WTC11 (cell line): ENCODE results near the gene MEDAG. TPM values are rescaled to one million over a fixed set of nuclear protein-coding genes. Genes with fewer than 3 reads are reported as not detected.

Experiments
- ATAC-seq: fragments of 200-7000 bp; cut with Tn5 transposase; 2 replicates; pipeline ENCODE4 v1.10.0; 2021; ENCODE audit warnings: mild to moderate bottlenecking, moderate library complexity
- CTCF ChIA-PET: fragments of 300-600 bp; sonication (Branson Sonifier 250); formaldehyde crosslinking; loops from one replicate; lab custom pipeline; 2021; ENCODE audit warnings: antibody characterized with exemption; lab: Charles Lee
- POLR2A ChIA-PET: fragments of 350-600 bp; sonication (Branson Sonifier 250); formaldehyde crosslinking; loops from one replicate; lab custom pipeline; 2021; ENCODE audit warnings: antibody characterized with exemption; lab: Charles Lee
- DNase-seq: peaks from one replicate; pipeline ENCODE4 v3.0.0; 2021; ENCODE audit warnings: low spot score
- H3K27ac Mint-ChIP-seq: 2 replicates; pipeline ENCODE4 v1.8.0; 2021; ENCODE audit warnings: mixed read lengths
- H3K27me3 Mint-ChIP-seq: 2 replicates; pipeline ENCODE4 v1.8.0; 2021; ENCODE audit warnings: low read depth, mild to moderate bottlenecking, moderate library complexity, mixed read lengths
- H3K36me3 Mint-ChIP-seq: 2 replicates; pipeline ENCODE4 v1.8.0; 2021; ENCODE audit warnings: mixed read lengths
- H3K4me1 Mint-ChIP-seq: 2 replicates; pipeline ENCODE4 v1.8.0; 2022; ENCODE audit warnings: mixed read lengths
- H3K4me3 Mint-ChIP-seq: 2 replicates; pipeline ENCODE4 v1.8.0; 2021; ENCODE audit warnings: mild to moderate bottlenecking, moderate library complexity, mixed read lengths
- H3K9me3 Mint-ChIP-seq: 2 replicates; pipeline ENCODE4 v1.8.0; 2021; ENCODE audit warnings: mixed read lengths
- ARID4B ChIP-seq: sonication (generic); formaldehyde crosslinking; IDR thresholded peaks from 2 replicates; pipeline ENCODE4 v1.8.0; 2023; ENCODE audit warnings: missing genetic modification reagents, mild to moderate bottlenecking, borderline replicate concordance
- EMX1 ChIP-seq: fragments of 250-450 bp; sonication (Bioruptor Pico); IDR thresholded peaks from 2 replicates; pipeline ENCODE4 v1.8.0; 2021; ENCODE audit warnings: mild to moderate bottlenecking
- MYBL2 ChIP-seq: sonication (generic); formaldehyde crosslinking; IDR thresholded peaks from 2 replicates; pipeline ENCODE4 v1.8.1; 2023; ENCODE audit warnings: mild to moderate bottlenecking, moderate library complexity, missing genetic modification reagents
- NFYB ChIP-seq: sonication (generic); formaldehyde crosslinking; conservative IDR thresholded peaks from 2 replicates; pipeline ENCODE4 v1.8.0; 2022; ENCODE audit warnings: low read depth, missing genetic modification reagents
- NR3C1 ChIP-seq: sonication (generic); formaldehyde crosslinking; conservative IDR thresholded peaks from 2 replicates; pipeline ENCODE4 v1.8.1; 2023; ENCODE audit warnings: low read depth, mild to moderate bottlenecking, missing genetic modification reagents
- SMAD4 ChIP-seq: sonication (generic); formaldehyde crosslinking; IDR thresholded peaks from 2 replicates; pipeline ENCODE4 v1.8.0; 2022; ENCODE audit warnings: mild to moderate bottlenecking, missing genetic modification reagents
- TP53 ChIP-seq: sonication (generic); formaldehyde crosslinking; IDR thresholded peaks from 2 replicates; pipeline ENCODE4 v1.8.1; 2023; ENCODE audit warnings: mild to moderate bottlenecking, missing genetic modification reagents
- ZNF317 ChIP-seq: sonication (generic); formaldehyde crosslinking; IDR thresholded peaks from 2 replicates; pipeline ENCODE4 v1.8.1; 2023; ENCODE audit warnings: low read depth, mild to moderate bottlenecking, moderate library complexity, missing genetic modification reagents, borderline replicate concordance
- ZNF423 ChIP-seq: fragments of 250-450 bp; sonication (Bioruptor Pico); IDR thresholded peaks from 2 replicates; pipeline ENCODE4 v2.1.2; 2022; ENCODE audit warnings: mild to moderate bottlenecking, moderate library complexity
- total RNA-seq: library from RNA; stranded (reverse); gene quantifications from 3 replicates; pipeline ENCODE4 v1.2.3, GENCODE V29; 2021
- TF ChIP-seq, protein P1 (sequence below): sonication (generic); formaldehyde crosslinking; IDR thresholded peaks from 2 replicates; pipeline ENCODE4 v1.8.0; 2022; ENCODE audit warnings: mild to moderate bottlenecking, missing genetic modification reagents
- TF ChIP-seq, protein P2 (sequence below): sonication (generic); formaldehyde crosslinking; IDR thresholded peaks from 2 replicates; pipeline ENCODE4 v1.8.1; 2022; ENCODE audit warnings: low read depth, mild to moderate bottlenecking, moderate library complexity, missing genetic modification reagents, borderline replicate concordance
- TF ChIP-seq, protein P3 (sequence below): sonication (generic); formaldehyde crosslinking; IDR thresholded peaks from 2 replicates; pipeline ENCODE4 v1.8.0; 2022; ENCODE audit warnings: mild to moderate bottlenecking, missing genetic modification reagents
- TF ChIP-seq, protein P4 (sequence below): sonication (generic); formaldehyde crosslinking; IDR thresholded peaks from 2 replicates; pipeline ENCODE4 v1.8.0; 2022; ENCODE audit warnings: missing genetic modification reagents

The MEDAG gene
- total RNA-seq, 1 experiment from 2014 or later = 2.1 TPM

DNA sequence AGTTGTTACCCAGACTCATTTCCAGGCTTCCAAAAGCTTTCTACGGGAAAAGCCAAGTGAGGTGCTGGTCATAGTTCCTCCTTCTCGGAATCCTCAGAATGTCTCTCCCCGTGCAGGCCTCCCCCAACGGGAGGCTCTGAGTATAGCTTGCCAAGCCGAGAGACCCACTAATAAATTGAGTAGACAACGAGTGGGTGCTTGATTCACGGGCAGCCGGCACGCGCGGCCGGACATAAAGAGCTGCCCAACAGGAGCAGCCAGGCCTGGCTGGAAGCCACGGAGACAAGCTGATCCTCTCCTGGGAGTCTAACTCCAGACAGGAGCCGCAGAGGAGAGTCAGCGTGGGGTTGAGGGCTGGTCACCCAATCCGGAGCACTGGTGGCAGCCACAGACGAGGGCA is 43.4 kb upstream of the MEDAG start (continued):
- TF ChIP-seq TP53 (CRISPR knock-in tag) (no peak), SMAD4 (no peak), ZNF317 (CRISPR knock-in tag) (no peak)
- TF ChIP-seq, all 79 proteins: peak for 0

- POLR2A ChIA-PET = interaction anchor here (0.6 to 1.1 kb wide), 4 partner anchors 10 to 246 kb away, joined by 3 to 4 read pairs (median 3); no protein-coding TSS in a partner anchor
- Mint-ChIP-seq H3K9me3 (peaks cover 6% of the 10 kb centered on the region), H3K4me1 (peaks cover 49% of the 10 kb centered on the region), H3K27me3 (peaks cover 42% of the 10 kb centered on the region), H3K27ac (peak overlapping the region; percentile 84), H3K36me3 (no peaks in the 10 kb centered on the region), H3K4me3 (peak overlapping the region; percentile 69)
- CTCF ChIA-PET = interaction anchor here (0.9 to 2.3 kb wide), 13 partner anchors 9 to 282 kb away, joined by 3 to 22 read pairs (median 5); no protein-coding TSS in a partner anchor
- TF ChIP-seq, protein P1, sequence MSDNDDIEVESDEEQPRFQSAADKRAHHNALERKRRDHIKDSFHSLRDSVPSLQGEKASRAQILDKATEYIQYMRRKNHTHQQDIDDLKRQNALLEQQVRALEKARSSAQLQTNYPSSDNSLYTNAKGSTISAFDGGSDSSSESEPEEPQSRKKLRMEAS (CRISPR knock-in tag) = peak; percentile 53; the same call in 1 of the 2 replicates
- peak; percentile 40; the same call in 1 of the 2 replicates for TF ChIP-seq ZNF423 (CRISPR knock-in tag)
- no peak for TF ChIP-seq NFYB
- TF ChIP-seq, protein P2, sequence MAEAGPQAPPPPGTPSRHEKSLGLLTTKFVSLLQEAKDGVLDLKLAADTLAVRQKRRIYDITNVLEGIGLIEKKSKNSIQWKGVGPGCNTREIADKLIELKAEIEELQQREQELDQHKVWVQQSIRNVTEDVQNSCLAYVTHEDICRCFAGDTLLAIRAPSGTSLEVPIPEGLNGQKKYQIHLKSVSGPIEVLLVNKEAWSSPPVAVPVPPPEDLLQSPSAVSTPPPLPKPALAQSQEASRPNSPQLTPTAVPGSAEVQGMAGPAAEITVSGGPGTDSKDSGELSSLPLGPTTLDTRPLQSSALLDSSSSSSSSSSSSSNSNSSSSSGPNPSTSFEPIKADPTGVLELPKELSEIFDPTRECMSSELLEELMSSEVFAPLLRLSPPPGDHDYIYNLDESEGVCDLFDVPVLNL = no peak
- TF ChIP-seq EMX1 = no peak
- TF ChIP-seq, protein P3, sequence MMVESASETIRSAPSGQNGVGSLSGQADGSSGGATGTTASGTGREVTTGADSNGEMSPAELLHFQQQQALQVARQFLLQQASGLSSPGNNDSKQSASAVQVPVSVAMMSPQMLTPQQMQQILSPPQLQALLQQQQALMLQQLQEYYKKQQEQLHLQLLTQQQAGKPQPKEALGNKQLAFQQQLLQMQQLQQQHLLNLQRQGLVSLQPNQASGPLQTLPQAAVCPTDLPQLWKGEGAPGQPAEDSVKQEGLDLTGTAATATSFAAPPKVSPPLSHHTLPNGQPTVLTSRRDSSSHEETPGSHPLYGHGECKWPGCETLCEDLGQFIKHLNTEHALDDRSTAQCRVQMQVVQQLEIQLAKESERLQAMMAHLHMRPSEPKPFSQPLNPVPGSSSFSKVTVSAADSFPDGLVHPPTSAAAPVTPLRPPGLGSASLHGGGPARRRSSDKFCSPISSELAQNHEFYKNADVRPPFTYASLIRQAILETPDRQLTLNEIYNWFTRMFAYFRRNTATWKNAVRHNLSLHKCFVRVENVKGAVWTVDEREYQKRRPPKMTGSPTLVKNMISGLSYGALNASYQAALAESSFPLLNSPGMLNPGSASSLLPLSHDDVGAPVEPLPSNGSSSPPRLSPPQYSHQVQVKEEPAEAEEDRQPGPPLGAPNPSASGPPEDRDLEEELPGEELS (CRISPR knock-in tag) = 0 out of 2 replicates have a peak, but pooled peaks have one; percentile 22
- TF ChIP-seq, protein P4, sequence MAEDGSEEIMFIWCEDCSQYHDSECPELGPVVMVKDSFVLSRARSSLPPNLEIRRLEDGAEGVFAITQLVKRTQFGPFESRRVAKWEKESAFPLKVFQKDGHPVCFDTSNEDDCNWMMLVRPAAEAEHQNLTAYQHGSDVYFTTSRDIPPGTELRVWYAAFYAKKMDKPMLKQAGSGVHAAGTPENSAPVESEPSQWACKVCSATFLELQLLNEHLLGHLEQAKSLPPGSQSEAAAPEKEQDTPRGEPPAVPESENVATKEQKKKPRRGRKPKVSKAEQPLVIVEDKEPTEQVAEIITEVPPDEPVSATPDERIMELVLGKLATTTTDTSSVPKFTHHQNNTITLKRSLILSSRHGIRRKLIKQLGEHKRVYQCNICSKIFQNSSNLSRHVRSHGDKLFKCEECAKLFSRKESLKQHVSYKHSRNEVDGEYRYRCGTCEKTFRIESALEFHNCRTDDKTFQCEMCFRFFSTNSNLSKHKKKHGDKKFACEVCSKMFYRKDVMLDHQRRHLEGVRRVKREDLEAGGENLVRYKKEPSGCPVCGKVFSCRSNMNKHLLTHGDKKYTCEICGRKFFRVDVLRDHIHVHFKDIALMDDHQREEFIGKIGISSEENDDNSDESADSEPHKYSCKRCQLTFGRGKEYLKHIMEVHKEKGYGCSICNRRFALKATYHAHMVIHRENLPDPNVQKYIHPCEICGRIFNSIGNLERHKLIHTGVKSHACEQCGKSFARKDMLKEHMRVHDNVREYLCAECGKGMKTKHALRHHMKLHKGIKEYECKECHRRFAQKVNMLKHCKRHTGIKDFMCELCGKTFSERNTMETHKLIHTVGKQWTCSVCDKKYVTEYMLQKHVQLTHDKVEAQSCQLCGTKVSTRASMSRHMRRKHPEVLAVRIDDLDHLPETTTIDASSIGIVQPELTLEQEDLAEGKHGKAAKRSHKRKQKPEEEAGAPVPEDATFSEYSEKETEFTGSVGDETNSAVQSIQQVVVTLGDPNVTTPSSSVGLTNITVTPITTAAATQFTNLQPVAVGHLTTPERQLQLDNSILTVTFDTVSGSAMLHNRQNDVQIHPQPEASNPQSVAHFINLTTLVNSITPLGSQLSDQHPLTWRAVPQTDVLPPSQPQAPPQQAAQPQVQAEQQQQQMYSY (CRISPR knock-in tag) = no peak
- TF ChIP-seq ARID4B (CRISPR knock-in tag) = no peak
- no peak for TF ChIP-seq MYBL2 (CRISPR knock-in tag)
- no peak for TF ChIP-seq NR3C1
- ATAC-seq = peak; percentile 91
- DNase-seq = peak; percentile 63
Observed at GRCh38 chr13:30863231-30863630, 42.8 kb upstream of the MEDAG start.
